Liver (tissue), 3 donors: Measurements from ENCODE around the gene DOK3.

Source experiments
- EGR1 ChIP-seq, 2 donors: IDR thresholded peaks; 2 replicates each; pipeline ENCODE4 v1.6.1; 2016 to 2018; ENCODE audit warnings: antibody characterized with exemption in 2 of 2, low read depth in 2 of 2
- FOXA1 ChIP-seq: IDR thresholded peaks from 2 replicates; pipeline ENCODE4 v1.6.1; 2016; ENCODE audit warnings: antibody characterized with exemption
- HNF4G ChIP-seq: IDR thresholded peaks from 2 replicates; pipeline ENCODE4 v1.6.1; 2016; ENCODE audit warnings: antibody characterized with exemption
- JUND ChIP-seq, 2 donors: IDR thresholded peaks; 2 replicates each; pipeline ENCODE4 v1.6.1; 2016; ENCODE audit warnings: antibody characterized with exemption in 2 of 2
- NR2F2 ChIP-seq: IDR thresholded peaks from 2 replicates; pipeline ENCODE4 v1.6.1; 2016; ENCODE audit warnings: antibody characterized with exemption
- RAD21 ChIP-seq, 2 donors: IDR thresholded peaks; 2 replicates each; pipeline ENCODE4 v1.6.1; 2016; ENCODE audit warnings: antibody characterized with exemption in 2 of 2, mild to moderate bottlenecking in 2 of 2
- RXRA ChIP-seq, 2 donors: IDR thresholded peaks; 2 replicates each; pipeline ENCODE4 v1.6.1; 2017 to 2018; ENCODE audit warnings: antibody characterized with exemption in 2 of 2, mild to moderate bottlenecking in 1 of 2
- SP1 ChIP-seq: IDR thresholded peaks from 2 replicates; pipeline ENCODE4 v1.6.1; 2018; ENCODE audit warnings: antibody characterized with exemption, mild to moderate bottlenecking
- TAF1 ChIP-seq: conservative IDR thresholded peaks from 2 replicates; pipeline ENCODE4 v1.6.1; 2016; ENCODE audit warnings: antibody characterized with exemption, mild to moderate bottlenecking
- TF ChIP-seq, protein P1 (sequence below): fragments of 150-350 bp; IDR thresholded peaks from 2 replicates; pipeline ENCODE4 v1.5.1; 2017; ENCODE audit warnings: improper control_type of control experiment, low read depth, low read length; ENCODE audit not compliant: missing input control
- TF ChIP-seq, protein P2 (sequence below): IDR thresholded peaks from 2 replicates; pipeline ENCODE4 v1.6.1; 2016; ENCODE audit warnings: antibody characterized with exemption
- TF ChIP-seq, protein P3 (sequence below): IDR thresholded peaks from 2 replicates; pipeline ENCODE4 v1.6.1; 2016; ENCODE audit warnings: antibody characterized with exemption
- TF ChIP-seq, protein P4 (sequence below): IDR thresholded peaks from 2 replicates; pipeline ENCODE4 v1.6.1; 2016; ENCODE audit warnings: antibody characterized with exemption
- TF ChIP-seq, protein P5 (sequence below): IDR thresholded peaks from 2 replicates; pipeline ENCODE4 v1.6.1; 2016; ENCODE audit warnings: antibody characterized with exemption, mild to moderate bottlenecking
- donor health status: healthy.
- donor health status: healthy.

DNA sequence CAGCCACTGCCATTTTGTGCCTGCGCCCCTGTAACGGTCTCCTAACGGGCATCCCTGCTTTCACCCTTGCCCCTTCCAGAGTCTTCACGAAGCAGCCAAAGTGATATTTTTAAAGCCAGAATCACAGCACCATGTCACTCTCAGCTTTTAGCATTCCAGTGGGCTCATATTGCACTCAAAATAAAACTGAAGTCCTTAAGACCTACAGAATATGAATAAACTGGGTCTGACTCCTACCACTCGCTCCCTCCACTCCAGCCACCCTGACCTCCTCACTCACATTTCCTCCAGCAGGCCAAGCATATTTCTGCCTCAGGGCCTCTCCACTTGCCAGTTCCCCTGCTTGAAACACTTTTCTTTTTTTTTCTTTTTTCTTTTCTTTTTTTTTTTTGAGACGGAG is 9.8 kb downstream of the DOK3 start:
- TF ChIP-seq, protein P1, sequence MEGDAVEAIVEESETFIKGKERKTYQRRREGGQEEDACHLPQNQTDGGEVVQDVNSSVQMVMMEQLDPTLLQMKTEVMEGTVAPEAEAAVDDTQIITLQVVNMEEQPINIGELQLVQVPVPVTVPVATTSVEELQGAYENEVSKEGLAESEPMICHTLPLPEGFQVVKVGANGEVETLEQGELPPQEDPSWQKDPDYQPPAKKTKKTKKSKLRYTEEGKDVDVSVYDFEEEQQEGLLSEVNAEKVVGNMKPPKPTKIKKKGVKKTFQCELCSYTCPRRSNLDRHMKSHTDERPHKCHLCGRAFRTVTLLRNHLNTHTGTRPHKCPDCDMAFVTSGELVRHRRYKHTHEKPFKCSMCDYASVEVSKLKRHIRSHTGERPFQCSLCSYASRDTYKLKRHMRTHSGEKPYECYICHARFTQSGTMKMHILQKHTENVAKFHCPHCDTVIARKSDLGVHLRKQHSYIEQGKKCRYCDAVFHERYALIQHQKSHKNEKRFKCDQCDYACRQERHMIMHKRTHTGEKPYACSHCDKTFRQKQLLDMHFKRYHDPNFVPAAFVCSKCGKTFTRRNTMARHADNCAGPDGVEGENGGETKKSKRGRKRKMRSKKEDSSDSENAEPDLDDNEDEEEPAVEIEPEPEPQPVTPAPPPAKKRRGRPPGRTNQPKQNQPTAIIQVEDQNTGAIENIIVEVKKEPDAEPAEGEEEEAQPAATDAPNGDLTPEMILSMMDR = no peak
- TF ChIP-seq FOXA1 = no peak
- TF ChIP-seq TAF1 = no peak
- no peak for TF ChIP-seq JUND (IDR thresholded peaks at IDR 0.05)
- TF ChIP-seq, protein P2, sequence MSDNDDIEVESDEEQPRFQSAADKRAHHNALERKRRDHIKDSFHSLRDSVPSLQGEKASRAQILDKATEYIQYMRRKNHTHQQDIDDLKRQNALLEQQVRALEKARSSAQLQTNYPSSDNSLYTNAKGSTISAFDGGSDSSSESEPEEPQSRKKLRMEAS = no peak
- no peak for TF ChIP-seq HNF4G
- TF ChIP-seq, protein P3, sequence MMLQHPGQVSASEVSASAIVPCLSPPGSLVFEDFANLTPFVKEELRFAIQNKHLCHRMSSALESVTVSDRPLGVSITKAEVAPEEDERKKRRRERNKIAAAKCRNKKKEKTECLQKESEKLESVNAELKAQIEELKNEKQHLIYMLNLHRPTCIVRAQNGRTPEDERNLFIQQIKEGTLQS = no peak
- no peak for TF ChIP-seq NR2F2
- TF ChIP-seq, protein P4, sequence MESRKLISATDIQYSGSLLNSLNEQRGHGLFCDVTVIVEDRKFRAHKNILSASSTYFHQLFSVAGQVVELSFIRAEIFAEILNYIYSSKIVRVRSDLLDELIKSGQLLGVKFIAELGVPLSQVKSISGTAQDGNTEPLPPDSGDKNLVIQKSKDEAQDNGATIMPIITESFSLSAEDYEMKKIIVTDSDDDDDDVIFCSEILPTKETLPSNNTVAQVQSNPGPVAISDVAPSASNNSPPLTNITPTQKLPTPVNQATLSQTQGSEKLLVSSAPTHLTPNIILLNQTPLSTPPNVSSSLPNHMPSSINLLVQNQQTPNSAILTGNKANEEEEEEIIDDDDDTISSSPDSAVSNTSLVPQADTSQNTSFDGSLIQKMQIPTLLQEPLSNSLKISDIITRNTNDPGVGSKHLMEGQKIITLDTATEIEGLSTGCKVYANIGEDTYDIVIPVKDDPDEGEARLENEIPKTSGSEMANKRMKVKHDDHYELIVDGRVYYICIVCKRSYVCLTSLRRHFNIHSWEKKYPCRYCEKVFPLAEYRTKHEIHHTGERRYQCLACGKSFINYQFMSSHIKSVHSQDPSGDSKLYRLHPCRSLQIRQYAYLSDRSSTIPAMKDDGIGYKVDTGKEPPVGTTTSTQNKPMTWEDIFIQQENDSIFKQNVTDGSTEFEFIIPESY = no peak
- TF ChIP-seq RAD21 (IDR thresholded peaks at IDR 0.05) = no peak
- TF ChIP-seq, protein P5, sequence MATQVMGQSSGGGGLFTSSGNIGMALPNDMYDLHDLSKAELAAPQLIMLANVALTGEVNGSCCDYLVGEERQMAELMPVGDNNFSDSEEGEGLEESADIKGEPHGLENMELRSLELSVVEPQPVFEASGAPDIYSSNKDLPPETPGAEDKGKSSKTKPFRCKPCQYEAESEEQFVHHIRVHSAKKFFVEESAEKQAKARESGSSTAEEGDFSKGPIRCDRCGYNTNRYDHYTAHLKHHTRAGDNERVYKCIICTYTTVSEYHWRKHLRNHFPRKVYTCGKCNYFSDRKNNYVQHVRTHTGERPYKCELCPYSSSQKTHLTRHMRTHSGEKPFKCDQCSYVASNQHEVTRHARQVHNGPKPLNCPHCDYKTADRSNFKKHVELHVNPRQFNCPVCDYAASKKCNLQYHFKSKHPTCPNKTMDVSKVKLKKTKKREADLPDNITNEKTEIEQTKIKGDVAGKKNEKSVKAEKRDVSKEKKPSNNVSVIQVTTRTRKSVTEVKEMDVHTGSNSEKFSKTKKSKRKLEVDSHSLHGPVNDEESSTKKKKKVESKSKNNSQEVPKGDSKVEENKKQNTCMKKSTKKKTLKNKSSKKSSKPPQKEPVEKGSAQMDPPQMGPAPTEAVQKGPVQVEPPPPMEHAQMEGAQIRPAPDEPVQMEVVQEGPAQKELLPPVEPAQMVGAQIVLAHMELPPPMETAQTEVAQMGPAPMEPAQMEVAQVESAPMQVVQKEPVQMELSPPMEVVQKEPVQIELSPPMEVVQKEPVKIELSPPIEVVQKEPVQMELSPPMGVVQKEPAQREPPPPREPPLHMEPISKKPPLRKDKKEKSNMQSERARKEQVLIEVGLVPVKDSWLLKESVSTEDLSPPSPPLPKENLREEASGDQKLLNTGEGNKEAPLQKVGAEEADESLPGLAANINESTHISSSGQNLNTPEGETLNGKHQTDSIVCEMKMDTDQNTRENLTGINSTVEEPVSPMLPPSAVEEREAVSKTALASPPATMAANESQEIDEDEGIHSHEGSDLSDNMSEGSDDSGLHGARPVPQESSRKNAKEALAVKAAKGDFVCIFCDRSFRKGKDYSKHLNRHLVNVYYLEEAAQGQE = no peak
- TF ChIP-seq EGR1 (IDR thresholded peaks at IDR 0.05; ENCODE audit: low read depth in 2 of 2) = no peak
- no peak for TF ChIP-seq SP1
- TF ChIP-seq RXRA (IDR thresholded peaks at IDR 0.05) = no peak
